Fibroblast of skin of right biceps (primary cell): ENCODE results near the gene ATRIP.
"Not testable (repeated sequence)": the region's sequence is repeated elsewhere in the genome, so short reads cannot be mapped to it uniquely, and the experiment has no call there.

ENCODE experiments used
- DNase-seq: peaks from one replicate; pipeline ENCODE4 v3.0.0-alpha.2; 2013

ATRIP gene

DNA sequence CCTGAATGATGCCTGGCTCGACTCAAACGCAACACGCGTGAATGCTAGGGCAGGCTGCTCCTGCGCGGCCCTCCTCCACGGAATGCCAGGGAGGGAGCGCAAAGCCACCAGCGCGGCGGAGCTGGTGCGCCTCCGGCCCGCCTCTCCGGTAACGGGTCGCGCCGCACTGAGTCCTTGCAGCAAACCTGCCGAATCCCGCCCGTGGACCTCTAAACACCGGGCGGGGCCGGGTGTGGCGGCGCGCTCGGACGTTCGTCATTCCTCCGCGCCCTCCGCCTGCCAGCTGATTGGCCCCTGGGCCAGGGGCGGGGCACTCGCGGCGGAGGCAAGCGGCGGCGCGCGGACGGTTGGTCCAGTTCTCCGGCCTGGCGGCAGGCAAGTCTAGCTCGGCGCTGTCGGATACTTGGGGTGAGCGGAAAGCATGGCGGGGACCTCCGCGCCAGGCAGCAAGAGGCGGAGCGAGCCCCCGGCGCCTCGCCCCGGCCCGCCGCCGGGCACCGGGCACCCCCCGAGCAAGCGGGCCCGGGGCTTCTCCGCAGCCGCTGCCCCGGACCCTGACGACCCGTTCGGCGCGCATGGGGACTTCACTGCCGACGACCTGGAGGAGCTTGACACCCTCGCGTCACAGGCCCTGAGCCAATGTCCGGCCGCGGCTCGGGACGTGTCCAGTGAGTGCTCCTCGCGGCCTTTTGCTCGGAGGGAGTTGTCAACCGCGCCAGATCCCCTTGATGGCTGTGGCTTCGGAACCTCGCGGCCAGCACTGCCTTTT is at the start of gene ATRIP:
Gene ATRIP, plus strand, starts transcription at position 313 of the 769 bp plus-strand sequence. Its CDS starts 109 bp downstream, at position 422.
- DNase-seq, result peak; percentile 83

- DNase-seq, result no peak
Measured at GRCh38 chr3:48397767-48398681, 48.5 kb upstream of the ATRIP start.

- no peak for DNase-seq
Measured at GRCh38 chr3:48398701-48399386, 47.7 kb upstream of the ATRIP start.

DNA sequence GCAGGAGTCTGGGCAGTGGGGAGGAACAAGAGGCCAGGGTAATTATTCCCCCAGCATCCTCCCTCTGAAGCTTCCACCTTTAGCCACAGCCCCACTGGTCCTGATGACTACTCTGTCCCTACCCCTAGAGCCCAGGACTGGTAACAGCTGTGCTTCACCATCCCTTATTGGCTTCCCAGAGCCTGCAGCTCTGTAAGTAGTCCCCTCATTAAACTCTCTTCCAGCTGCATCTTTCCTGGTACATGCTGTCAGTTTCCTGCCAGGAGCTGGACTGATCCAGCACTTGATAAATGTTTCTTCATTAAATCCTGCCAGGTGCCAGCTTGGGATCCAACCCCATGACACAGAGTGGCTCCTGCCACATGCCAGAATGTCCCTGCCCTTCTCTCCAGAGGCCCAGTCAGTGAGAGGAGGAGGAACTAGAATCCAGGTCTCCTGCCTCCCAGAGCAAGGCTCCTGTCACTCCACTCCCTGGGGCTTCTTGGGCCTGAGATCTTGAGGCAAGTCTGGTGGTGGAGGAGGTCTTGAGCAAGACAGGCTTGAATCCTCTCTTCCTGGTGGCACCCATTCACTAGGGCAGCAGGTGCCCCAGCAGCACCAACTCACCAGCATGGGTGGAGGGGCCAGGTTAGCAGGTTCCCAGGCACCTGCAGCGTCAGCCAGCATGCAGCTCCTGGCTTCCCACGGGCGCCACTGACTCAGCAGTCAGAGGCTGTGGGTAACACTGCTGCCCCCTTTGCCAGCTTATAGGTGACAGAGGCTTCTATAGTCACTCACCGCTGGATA is 47.0 kb upstream of the ATRIP start:
- no peak for DNase-seq

- DNase-seq, result peak; percentile 60
Measured at GRCh38 chr3:48400824-48401433, 45.6 kb upstream of the ATRIP start.

DNA sequence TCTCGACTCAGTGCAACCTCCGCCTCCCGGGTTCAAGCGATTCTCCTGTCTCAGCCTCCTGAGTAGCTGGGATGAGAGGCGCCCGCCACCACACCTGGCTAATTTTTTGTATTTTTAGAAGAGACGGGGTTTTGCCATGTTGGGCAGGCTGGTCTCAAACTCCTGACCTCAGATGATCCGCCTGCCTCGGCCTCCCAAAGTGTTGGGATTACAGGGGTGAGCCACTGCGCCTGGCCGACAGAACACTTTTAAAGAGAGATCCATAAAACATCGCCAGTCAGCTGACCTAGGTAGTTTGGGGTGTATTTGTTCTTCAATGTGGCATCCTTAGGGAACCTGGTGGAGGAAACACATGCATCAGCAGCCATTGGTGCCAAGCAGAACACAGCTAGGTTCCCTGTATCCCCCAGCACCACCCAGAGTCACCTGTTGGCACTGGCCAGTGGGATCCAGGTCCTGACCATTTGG is 45.1 kb upstream of the ATRIP start:
- not testable (repeated sequence) for DNase-seq

DNA sequence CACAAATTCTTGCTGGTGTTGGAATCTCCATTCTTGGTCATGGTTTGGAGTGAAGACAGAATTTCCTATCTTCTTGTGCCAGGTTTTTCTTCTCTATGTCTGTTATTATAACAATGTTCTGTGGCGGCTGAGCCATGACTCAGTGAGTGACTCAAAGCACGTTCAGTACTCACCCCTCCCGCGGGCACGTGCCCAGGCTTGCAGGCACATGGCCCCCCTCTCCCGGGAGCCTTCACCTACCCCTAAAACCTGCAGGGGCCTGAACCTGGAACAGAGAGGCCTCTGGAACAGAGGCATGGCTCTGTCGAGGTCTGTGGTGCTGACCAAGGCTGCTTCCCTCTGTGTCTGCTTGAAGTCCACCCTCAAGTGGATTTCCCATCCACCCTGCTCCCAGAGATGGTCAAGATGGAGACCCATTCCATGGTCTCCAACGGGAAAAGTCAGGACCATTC is 44.2 kb upstream of the ATRIP start:
- peak; percentile 90 for DNase-seq

DNA sequence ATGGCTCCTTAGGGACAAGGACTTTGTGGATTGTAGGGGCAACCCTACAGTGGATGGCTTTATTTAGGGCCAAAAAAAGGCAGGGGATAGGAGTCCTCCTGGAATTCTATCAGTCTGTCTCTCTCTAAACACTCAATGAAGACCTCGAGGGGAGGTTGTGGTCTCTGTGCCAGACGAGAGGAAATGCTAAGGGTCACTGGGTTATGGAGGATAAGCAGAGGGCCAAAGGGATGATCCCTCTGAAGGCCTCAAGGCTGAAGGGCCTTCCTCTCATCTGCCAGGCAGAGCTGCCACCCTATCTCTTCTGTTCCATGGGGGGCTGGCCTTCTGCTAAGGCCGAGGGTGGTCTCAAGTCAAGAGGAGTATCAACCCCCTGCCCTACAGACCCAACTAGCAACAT is 43.6 kb upstream of the ATRIP start:
- DNase-seq, result no peak

DNA sequence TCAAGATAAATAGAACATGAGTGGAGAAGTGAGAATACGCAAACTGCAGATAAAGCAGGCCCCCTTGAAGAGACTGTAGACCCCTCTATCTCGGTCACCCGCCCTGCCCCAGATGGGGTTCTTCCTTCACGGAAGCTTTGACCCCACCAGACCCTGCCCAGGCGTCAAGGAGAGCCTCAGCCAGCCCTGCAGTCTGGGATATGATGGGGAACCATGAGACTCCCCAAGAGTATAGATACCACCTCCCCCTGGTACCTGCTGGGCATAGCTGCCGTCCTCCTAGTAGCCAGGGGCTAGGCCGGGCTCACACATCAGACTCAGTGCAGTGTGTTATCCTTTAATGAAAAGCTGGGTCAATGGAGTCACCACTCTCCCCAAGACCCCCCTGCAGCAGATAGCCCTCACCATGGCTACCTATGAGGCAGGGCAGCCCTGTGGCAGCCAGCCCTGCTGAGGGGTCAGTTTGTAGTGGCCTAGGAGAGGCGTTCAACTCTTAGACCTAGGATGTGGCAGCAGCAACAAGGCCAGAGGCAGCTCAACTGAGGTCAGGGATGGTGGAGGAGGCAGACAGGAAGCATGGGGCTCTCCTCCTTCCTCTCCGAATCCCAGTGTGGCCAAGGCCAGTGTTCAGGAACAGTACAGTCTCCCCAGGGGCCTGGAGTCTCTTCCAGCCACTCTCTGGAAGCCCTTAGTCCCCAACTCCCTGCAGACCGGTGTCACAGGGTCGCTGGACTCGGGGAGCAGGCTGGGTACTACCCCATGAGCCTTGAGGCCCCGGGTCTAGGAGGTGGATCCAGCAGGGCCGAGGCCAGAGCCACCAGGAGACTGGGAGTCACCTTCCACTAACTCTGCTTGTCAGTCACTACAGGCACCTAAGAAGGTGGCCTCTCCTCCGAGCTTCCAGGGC is 42.8 kb upstream of the ATRIP start:
- DNase-seq, result no peak

- no peak for DNase-seq
Measured at GRCh38 chr3:48404440-48405342, 41.8 kb upstream of the ATRIP start.

- DNase-seq, result no peak
Measured at GRCh38 chr3:48405343-48405881, 41.1 kb upstream of the ATRIP start.

DNA sequence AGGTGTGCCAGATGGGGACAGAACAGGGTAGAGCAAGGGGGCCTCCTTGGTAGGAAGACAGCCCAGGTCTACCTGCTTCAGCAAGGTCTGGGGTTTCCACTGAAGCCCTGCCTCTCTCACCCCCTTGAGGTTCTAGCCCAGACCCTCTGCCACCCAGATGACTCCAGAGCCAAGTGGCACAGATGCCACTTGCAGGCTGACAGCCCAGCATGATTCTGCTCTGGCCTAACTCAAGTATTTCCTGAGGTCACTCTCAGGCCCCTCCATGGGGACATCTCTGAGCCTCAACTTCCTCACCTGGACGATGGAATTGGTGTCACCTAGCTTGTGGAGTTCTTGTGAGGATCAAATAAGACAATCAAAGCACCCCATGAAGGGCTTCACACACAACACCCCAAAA is 40.6 kb upstream of the ATRIP start:
- DNase-seq, result no peak

DNA sequence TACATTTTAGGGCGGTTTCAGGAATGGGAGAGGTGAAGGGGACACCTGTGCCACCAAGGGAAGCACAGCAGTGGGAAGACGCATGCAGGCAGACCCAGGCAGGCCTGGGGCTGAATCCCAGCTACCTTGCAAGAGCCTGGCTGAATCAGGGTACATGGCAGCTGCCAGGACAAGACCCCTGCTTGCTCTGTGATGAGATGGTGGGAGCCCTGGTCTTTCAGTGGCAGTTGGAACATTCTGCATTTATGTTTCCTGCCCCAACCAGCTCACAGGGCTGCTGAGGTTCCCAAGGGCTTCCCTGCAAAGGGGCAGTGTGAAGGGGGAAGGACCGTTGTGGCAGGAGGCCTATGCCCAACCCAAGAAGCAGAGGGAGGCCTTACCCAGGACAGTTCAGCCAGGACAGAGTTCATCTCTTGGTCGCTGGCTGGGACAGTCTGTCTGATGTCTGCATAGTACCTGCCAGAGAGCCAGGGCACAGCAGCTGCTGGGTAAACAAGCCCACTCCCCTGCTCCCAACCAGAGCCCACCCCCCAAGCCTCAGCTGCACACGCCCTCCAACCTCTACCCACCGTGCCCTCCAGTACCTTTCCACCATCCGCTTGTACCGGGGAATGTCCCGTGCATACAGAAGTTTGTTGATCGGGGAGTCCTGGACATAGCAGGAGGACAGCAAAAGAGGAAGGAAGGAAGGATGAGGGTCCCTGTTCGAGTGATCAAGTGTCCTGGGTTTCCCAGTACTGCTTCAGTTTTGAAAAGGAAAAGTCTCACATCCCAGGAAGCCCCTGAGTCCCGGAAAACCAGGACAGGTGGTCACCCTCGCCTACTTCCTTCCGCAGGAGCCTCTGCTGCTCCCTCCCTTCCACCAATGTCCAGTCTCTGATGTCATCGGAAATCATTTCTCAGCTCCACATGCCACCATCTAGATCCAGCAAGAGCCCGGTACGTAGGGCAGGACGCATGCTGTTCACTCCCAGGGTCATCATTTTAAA is 39.8 kb upstream of the ATRIP start:
- DNase-seq, result no peak

DNA sequence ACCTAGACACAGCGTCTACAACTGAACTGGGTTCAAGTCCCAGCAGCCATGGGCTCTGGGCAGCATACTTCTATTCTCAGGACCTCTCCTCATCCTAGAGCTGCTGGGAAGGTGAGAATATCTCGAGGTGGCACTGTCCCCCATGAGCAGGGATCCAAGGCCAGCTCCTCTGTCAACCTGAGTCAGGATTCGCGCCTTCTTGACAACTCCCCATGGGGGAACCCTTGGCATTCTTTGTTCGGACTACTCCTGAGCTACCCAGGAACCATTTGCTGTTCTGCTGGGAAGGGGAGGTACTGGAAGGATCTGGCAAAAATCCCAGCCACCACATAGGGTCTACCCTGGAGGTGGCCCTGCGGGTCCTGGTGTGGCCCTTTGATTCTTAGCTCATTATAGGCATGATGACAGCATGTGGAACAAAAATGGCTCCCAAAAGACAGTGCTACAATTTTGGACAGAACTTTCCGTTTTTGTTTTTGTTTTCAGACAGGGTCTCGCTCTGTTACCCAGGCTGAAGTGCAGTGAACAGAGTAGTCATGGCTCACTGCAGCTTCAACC is 38.9 kb upstream of the ATRIP start:
- DNase-seq, result no peak

DNA sequence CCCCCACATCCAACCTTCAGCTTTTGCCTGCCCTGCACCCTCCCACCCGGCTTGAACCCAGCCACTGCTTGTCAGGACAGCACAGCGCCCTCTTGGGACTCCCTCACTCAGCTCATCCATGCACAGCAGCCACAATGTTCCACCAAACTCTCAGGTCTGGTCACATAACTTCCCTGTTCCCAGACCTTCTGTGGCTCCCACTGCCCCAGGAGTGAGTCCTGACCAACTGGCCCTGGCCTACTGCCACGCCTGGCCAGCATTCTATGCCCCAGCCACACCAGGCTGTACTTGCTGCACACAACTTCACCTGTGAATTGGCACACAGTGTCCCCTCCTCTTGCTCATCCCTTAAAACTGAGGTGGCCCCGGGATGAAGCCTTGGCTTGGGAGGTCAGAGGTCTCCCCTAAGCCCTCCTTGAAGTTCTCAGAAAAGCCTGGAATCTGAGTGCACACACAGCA is 37.7 kb upstream of the ATRIP start:
- no peak for DNase-seq

DNA sequence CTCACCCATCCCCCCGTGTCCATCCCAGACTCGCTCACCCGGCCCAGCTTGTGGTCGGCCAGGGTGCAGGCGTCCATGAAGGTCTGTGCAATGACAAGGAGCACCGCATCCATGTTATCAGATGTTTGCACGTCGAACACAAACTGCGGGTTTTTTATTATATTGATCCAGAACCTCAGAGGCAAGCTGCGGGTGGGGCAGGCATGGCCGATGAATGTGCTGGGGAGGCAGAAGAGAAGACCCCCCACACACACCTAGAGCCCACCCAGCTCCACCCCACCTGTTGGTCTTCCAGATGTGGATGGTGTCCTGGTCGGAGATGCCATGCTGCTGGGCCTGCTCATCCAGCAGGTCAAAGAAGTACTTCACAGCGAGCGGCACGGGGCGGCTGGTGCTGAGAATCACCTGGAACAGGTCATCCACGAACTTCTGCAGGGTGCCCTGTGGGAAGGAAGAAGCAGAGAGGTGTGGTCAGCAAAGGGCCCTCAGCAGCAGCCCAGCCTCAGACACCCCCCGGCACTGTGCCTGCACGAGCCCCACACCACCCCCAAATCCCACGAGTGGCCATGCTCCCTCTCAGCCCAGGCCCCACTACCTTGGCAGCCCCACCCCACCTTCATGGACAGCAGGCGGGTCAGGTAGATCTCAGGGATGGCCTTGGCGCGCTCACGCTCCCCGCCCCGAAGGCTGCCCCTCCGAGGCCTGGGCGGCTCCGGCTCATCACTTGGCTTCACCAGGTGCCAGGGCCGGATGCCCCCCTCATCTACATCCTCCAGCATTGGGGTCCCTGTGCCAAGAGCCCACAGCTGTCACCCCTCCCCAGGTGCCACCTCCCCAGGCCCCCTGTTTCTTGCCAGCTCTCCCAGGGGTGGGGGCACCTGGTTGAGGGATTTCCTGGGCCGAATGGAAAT is 37.0 kb upstream of the ATRIP start:
- DNase-seq, result no peak
